Colonic mucosa (tissue), 4 donors: ENCODE measurements around the gene GRPR. TPM values are rescaled to one million over a fixed set of nuclear protein-coding genes. Genes with fewer than 3 reads are reported as not detected.

ENCODE experiments used
- DNase-seq: peaks from one replicate; pipeline ENCODE4 v3.0.0-alpha.2; 2020
- H3K27ac ChIP-seq: fragments of 200-600 bp; one replicate; pipeline ENCODE4 v1.8.0; 2021
- H3K27me3 ChIP-seq: fragments of 200-600 bp; one replicate; pipeline ENCODE4 v1.8.0; 2021
- H3K36me3 ChIP-seq: fragments of 200-600 bp; one replicate; pipeline ENCODE4 v1.8.0; 2021
- H3K4me1 ChIP-seq: fragments of 200-600 bp; one replicate; pipeline ENCODE4 v1.8.0; 2021; ENCODE audit warnings: mild to moderate bottlenecking
- H3K4me3 ChIP-seq: fragments of 200-600 bp; one replicate; pipeline ENCODE4 v1.8.0; 2021
- H3K9ac ChIP-seq, 2 donors: one replicate each; pipeline ENCODE4 v1.7.0; 2013; ENCODE audit warnings: control low read depth in 2 of 2, low read depth in 2 of 2, low read length in 2 of 2
- H3K9me3 ChIP-seq: fragments of 200-600 bp; one replicate; pipeline ENCODE4 v1.8.0; 2021
- intact Hi-C: fragments of 100-400 bp; cut with DNase I; formaldehyde crosslinking; loops from one replicate; pipeline ENCODE4 v1.14.1; 2022
- total RNA-seq, 2 donors: library from RNA; stranded (reverse); fragmentation: NEBNext Ultra II Directional in 1 of 2; extraction: Animal tissue kit (Norgen Biotek cat#: 25700) in 1 of 2; gene quantifications; one replicate each; pipeline ENCODE4 v1.2.1, GENCODE V29; 2021
- TF ChIP-seq, protein P1 (sequence below): fragments of 200-600 bp; IDR thresholded peaks from one replicate; pipeline ENCODE4 v1.8.0; 2022; ENCODE audit warnings: antibody characterized with exemption, mild to moderate bottlenecking
- donor health status: healthy.
- donor health status: DM: no; HTN: no; CAD: no.
- donor health status: DM: no; HTN: no; CAD: no.

The GRPR gene
- total RNA-seq, 2 donors from 2014 or later, result not detected

DNA sequence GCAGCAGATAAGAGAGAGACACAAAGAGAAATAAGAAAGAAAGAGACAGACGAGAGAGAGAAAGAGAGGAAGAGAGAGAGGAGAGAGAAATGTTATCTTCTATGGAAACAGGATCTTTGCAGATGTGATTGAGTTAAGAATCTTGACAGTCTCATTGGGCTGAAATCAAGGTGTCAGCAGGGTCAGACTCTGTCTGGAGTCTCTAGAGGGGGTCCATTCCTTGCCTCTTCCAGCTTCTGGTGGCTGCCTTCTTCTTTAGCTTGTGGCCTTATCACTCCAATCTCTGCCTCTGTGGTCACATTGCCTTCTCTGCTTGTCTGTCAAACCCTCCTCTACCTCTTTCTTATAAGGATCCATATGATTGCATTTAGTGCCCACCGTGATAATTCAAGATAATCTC is 21.8 kb upstream of the GRPR start:
- Histone ChIP-seq H3K9me3 (no peaks in the 10 kb centered on the region), H3K4me1 (no peaks in the 10 kb centered on the region), H3K36me3 (no peaks in the 10 kb centered on the region), H3K4me3 (no peak overlapping the region), H3K9ac (no peak overlapping the region), H3K27me3 (no peaks in the 10 kb centered on the region), H3K27ac (no peak overlapping the region)
- intact Hi-C loops, result no loop called here
- no peak for DNase-seq
- TF ChIP-seq, protein P1, sequence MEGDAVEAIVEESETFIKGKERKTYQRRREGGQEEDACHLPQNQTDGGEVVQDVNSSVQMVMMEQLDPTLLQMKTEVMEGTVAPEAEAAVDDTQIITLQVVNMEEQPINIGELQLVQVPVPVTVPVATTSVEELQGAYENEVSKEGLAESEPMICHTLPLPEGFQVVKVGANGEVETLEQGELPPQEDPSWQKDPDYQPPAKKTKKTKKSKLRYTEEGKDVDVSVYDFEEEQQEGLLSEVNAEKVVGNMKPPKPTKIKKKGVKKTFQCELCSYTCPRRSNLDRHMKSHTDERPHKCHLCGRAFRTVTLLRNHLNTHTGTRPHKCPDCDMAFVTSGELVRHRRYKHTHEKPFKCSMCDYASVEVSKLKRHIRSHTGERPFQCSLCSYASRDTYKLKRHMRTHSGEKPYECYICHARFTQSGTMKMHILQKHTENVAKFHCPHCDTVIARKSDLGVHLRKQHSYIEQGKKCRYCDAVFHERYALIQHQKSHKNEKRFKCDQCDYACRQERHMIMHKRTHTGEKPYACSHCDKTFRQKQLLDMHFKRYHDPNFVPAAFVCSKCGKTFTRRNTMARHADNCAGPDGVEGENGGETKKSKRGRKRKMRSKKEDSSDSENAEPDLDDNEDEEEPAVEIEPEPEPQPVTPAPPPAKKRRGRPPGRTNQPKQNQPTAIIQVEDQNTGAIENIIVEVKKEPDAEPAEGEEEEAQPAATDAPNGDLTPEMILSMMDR, result no peak

DNA sequence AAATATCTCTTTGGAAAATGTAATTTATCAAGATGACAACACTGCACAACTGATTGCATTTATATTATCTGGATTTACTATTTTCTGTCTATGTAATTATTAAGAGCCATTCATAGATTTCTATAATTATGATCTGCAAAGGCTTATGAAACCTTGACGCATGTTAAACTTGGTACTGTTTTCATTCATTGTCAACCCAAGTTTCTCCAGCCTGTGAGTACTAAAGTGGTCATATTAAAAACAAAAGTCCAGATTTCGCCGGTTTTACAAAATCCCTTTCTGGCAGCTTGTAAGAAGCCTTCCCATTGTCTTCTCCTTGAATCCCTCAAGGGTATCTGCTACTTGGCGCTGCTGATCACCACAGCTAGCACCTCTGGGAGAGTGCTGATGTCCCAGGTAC is 19.7 kb upstream of the GRPR start:
- Histone ChIP-seq H3K9me3 (no peaks in the 10 kb centered on the region), H3K9ac (no peak overlapping the region), H3K27ac (no peak overlapping the region), H3K36me3 (no peaks in the 10 kb centered on the region), H3K4me1 (no peaks in the 10 kb centered on the region), H3K4me3 (no peak overlapping the region), H3K27me3 (no peaks in the 10 kb centered on the region)
- intact Hi-C loops, result no loop called here
- no peak for DNase-seq
- TF ChIP-seq, protein P1, result no peak

DNA sequence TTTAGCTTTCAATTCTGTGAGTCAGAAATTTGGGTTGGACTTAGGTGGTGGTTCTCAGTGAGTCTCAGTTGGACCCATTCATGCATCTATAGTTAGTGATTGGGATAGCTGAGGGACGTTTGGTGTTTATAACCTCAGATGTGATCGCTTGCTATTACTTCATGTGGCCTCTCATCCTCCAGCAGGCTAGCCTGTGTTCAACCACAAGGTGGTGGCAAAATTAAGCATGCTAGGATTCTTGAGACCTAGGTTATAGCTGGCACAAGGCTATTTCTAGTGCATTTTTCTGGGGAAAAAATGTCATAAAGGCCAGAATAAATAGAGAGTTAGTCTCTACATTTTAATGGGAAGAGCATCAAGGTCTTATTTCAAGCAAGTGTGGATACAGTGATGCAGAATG is 10.9 kb upstream of the GRPR start:
- H3K9ac ChIP-seq, result no peak overlapping the region
- no peaks in the 10 kb centered on the region for H3K36me3 ChIP-seq
- no peak overlapping the region for H3K4me3 ChIP-seq
- DNase-seq, result no peak
- intact Hi-C loops, result no loop called here
- no peak overlapping the region for H3K27ac ChIP-seq
- H3K27me3 ChIP-seq, result no peaks in the 10 kb centered on the region
- no peaks in the 10 kb centered on the region for H3K4me1 ChIP-seq
- TF ChIP-seq, protein P1, result no peak
- H3K9me3 ChIP-seq, result no peaks in the 10 kb centered on the region

DNA sequence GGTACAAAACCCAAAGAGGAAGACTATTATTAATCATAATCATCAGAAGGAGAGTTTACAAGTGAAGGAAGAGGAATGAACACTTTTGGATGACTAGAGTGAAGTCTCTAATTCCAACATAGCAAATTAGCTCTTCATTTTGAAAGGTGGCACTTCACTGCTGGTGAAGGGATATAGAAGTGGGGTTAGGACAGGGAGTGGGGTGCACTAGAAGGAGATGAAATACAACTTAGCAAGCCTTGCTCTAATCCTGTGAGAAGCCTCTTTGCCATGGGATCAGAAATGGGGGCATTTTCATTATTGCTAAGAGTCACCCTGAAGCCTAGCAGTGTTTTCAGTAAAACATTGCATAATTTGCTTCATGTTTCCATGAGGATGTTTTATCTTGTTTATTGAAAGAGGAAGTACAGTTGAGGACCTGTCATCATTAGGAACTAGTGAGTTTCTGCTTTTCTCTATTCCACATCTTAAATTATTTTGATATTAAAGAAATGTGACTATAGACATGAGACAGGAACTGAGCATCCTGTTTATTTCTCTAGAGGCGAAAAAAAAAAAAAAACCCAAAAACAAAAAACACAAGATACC is 9.3 kb upstream of the GRPR start:
- no peak overlapping the region for H3K27ac ChIP-seq
- intact Hi-C loops, result no loop called here
- DNase-seq, result no peak

DNA sequence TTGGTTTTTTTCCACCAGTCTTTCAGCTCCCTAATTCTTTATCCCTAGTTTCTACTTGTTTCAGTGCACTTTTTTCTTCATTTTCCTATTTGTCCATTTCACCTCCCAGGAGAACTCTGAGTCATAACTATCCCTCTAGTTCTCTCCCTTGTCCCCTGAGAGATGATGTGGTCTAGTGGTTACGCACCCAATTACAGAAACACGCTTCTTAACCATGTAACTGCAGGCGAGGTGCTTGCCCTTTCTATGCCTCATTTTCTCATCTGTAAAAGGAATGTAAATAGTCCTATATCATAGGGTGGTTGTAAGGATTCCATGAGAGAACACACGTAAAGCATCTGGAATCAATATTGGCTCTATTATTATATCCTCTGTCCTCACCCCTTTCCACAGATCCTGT is 8.8 kb upstream of the GRPR start:
- Histone ChIP-seq H3K36me3 (no peaks in the 10 kb centered on the region), H3K27me3 (no peaks in the 10 kb centered on the region), H3K4me3 (no peak overlapping the region), H3K4me1 (no peaks in the 10 kb centered on the region), H3K9ac (no peak overlapping the region), H3K27ac (no peak overlapping the region), H3K9me3 (no peaks in the 10 kb centered on the region)
- TF ChIP-seq, protein P1, result no peak
- intact Hi-C loops, result no loop called here
- no peak for DNase-seq

More for the DNA sequence above, 9.3 kb upstream of the GRPR start:
- no peak overlapping the region for H3K4me3 ChIP-seq
- no peak overlapping the region for H3K9ac ChIP-seq
- TF ChIP-seq, protein P1, result no peak
- H3K36me3 ChIP-seq, result no peaks in the 10 kb centered on the region
- H3K9me3 ChIP-seq, result no peaks in the 10 kb centered on the region
- H3K27me3 ChIP-seq, result no peaks in the 10 kb centered on the region
- H3K4me1 ChIP-seq, result no peaks in the 10 kb centered on the region
